Measurements from ENCODE around the gene C9orf152. TPM values are rescaled to one million over a fixed set of nuclear protein-coding genes. Genes with fewer than 3 reads are reported as not detected.

The C9orf152 gene
- total and polyA plus RNA-seq, 2 donors from 2014 or later = 1.8 TPM; not detected in 1

- H3K9ac ChIP-seq (ENCODE audit: low read length in 3 of 3) = no peak overlapping the region
- H3K4me1 ChIP-seq (ENCODE audit: control insufficient read depth in 2 of 3, insufficient read depth in 2 of 3, low read depth in 1 of 3, low read length in 3 of 3) = peaks cover 0 to 3% (median 3%) of the 10 kb centered on the region in 3 donors
- intact Hi-C loops (cut with DNase I) = no loop called here
- FAIRE-seq = no peak
- H3K4me3 ChIP-seq (ENCODE audit: low read length in 3 of 3) = no peak overlapping the region
- TF ChIP-seq CTCF (IDR thresholded peaks at IDR 0.05; ENCODE audit: borderline replicate concordance, extremely low read depth, insufficient read depth) = no peak
- H3K9me3 ChIP-seq (ENCODE audit: control insufficient read depth in 2 of 3, insufficient read depth in 1 of 3, low read length in 3 of 3) = no peaks in the 10 kb centered on the region
- no peaks in the 10 kb centered on the region for H3K36me3 ChIP-seq (ENCODE audit: control insufficient read depth in 2 of 3, insufficient read depth in 3 of 3, low read length in 3 of 3)
- no peaks in the 10 kb centered on the region for H3K27me3 ChIP-seq (ENCODE audit: control insufficient read depth, insufficient read depth, low read length)
- H3K27ac ChIP-seq (ENCODE audit: low read depth in 2 of 2, low read length in 2 of 2) = no peak overlapping the region
- no peak for DNase-seq
Measured at GRCh38 chr9:110191615-110192014, 16.3 kb downstream of the C9orf152 start.

- DNase-seq (no peak), FAIRE-seq (no peak)
- Histone ChIP-seq H3K27ac (ENCODE audit: low read depth in 2 of 2, low read length in 2 of 2) (peak overlapping the region in 1 of 2 donors; percentile 23), H3K9me3 (ENCODE audit: control insufficient read depth in 2 of 3, insufficient read depth in 1 of 3, low read length in 3 of 3) (no peaks in the 10 kb centered on the region), H3K27me3 (ENCODE audit: control insufficient read depth, insufficient read depth, low read length) (no peaks in the 10 kb centered on the region), H3K9ac (ENCODE audit: low read length in 3 of 3) (no peak overlapping the region), H3K4me1 (ENCODE audit: control insufficient read depth in 2 of 3, insufficient read depth in 2 of 3, low read depth in 1 of 3, low read length in 3 of 3) (peaks cover 0 to 3% (median 3%) of the 10 kb centered on the region in 3 donors), H3K36me3 (ENCODE audit: control insufficient read depth in 2 of 3, insufficient read depth in 3 of 3, low read length in 3 of 3) (no peaks in the 10 kb centered on the region), H3K4me3 (ENCODE audit: low read length in 3 of 3) (no peak overlapping the region)
- intact Hi-C loops (cut with DNase I) = no loop called here
- no peak for TF ChIP-seq CTCF (IDR thresholded peaks at IDR 0.05; ENCODE audit: borderline replicate concordance, extremely low read depth, insufficient read depth)
Measured at GRCh38 chr9:110189559-110190320, 18.2 kb downstream of the C9orf152 start.

- Histone ChIP-seq H3K9me3 (ENCODE audit: control insufficient read depth in 2 of 3, insufficient read depth in 1 of 3, low read length in 3 of 3) (no peaks in the 10 kb centered on the region), H3K27ac (ENCODE audit: low read depth in 2 of 2, low read length in 2 of 2) (no peak overlapping the region), H3K36me3 (ENCODE audit: control insufficient read depth in 2 of 3, insufficient read depth in 3 of 3, low read length in 3 of 3) (no peaks in the 10 kb centered on the region), H3K4me1 (ENCODE audit: control insufficient read depth in 2 of 3, insufficient read depth in 2 of 3, low read depth in 1 of 3, low read length in 3 of 3) (peaks cover 0 to under 1% (median under 1%) of the 10 kb centered on the region in 3 donors), H3K4me3 (ENCODE audit: low read length in 3 of 3) (no peak overlapping the region), H3K9ac (ENCODE audit: low read length in 3 of 3) (no peak overlapping the region), H3K27me3 (ENCODE audit: control insufficient read depth, insufficient read depth, low read length) (no peaks in the 10 kb centered on the region)
- no peak for TF ChIP-seq CTCF (IDR thresholded peaks at IDR 0.05; ENCODE audit: borderline replicate concordance, extremely low read depth, insufficient read depth)
- DNase-seq (peak in 2 of 5 donors; percentile 33 to 76), FAIRE-seq (no peak)
- intact Hi-C loops (cut with DNase I) = no loop called here
Measured at GRCh38 chr9:110188991-110189390, 19.0 kb downstream of the C9orf152 start.
